Measurements from ENCODE around the gene GPR137. TPM values are rescaled to one million over a fixed set of nuclear protein-coding genes. Genes with fewer than 3 reads are reported as not detected.
"Not testable (repeated sequence)": the region's sequence is repeated elsewhere in the genome, so short reads cannot be mapped to it uniquely, and the experiment has no call there.

The GPR137 gene
- total RNA-seq, 2 experiments from 2014 or later, result 23.6 to 27.2 TPM

DNA sequence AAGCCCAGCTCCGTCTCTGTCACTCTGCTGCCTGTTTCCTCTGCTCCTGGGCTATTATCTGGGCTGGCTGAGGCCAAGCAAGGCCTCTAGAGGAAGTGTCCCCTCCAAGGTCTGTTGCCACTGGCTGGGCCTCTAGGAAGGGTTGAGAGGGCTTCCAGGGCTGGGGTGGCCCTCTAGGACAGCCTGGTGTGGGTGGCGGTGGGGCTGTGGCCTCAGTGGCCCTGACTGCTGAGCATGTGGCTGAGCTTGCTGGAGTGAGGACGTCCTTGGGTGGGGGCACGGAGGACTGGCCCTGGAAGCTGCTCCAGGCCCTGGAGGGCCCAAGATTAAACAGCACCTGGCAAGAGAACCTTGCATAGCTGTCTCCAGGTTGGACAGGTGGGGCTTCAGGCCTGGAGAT lies 38.3 kb downstream of the GPR137 start:
- intact Hi-C loops (cut with DNase I, micrococcal nuclease); H3K27me3 Mint-ChIP-seq; H3K27ac Mint-ChIP-seq; DNase-seq; ATAC-seq; H3K9me3 Mint-ChIP-seq (ENCODE audit: low read depth); POLR2A ChIA-PET; H3K4me3 Mint-ChIP-seq: not testable (repeated sequence)
- H3K36me3 Mint-ChIP-seq (ENCODE audit: low read depth), result peaks cover 13% of the 10 kb centered on the region
- CTCF ChIA-PET, result interaction anchor here (2.7 kb wide), 1 partner anchor 22 kb away, joined by 9 read pairs; no protein-coding TSS in a partner anchor
- peaks cover 12% of the 10 kb centered on the region for H3K4me1 Mint-ChIP-seq

DNA sequence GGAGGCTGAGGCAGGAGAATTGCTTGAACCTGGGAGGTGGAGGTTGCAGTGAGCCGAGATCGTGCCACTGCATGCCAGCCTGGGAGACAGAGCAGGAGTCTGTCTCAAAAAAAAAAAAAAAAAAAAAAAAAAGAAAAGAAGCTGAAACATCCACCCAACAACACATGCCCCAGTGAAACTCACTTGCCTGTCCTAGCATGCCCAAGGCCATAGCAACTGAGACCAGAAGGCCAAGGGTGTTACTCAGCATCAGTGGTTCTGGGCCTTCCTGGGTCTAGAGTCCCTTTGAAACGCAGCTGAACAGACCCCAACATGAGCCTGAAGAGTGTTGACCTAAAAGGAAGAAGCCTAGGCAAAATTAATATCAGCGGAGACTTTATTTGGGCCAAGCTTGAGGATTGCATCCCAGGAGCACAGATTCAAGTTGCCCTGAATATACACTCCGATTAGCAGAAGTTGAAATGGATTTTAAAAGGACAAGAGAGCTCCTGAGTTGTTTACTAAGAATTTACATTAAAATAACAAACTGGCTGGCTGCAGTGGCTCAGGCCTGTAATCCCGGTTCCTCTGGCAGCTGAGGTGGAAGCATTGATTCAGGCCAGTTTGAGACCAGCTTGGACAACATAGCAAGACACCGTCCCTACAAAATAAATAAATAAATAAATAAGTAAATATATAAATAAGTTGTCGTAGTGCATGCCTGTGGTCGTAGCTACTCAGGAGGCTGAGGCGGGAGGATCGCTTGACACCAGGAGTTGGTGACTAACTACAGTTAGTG lies 39.2 kb downstream of the GPR137 start:
- H3K27me3 Mint-ChIP-seq, result no peaks in the 10 kb centered on the region

DNA sequence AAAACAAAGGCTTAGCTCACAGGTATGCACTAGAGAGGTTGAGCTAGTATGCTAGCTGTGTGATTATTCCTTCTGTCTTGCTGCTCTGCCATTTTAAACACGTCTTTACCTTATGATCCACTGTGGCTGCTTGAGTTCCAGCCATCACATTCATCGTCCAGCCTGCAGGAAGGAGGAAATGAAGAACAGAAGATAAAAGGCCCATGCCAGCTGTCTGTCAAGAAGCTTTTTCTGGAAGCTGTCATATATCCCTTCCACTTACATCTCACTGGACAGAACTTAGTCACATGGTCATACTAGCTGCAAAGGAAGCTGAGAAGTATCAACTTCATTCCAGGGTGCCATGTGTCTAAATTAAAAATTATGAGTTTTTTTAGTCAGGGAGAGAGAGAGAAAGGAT lies 41.7 kb downstream of the GPR137 start:
- Mint-ChIP-seq H3K4me3 (no peak overlapping the region), H3K27me3 (no peaks in the 10 kb centered on the region), H3K4me1 (peaks cover 9% of the 10 kb centered on the region), H3K36me3 (ENCODE audit: low read depth) (no peaks in the 10 kb centered on the region), H3K27ac (no peak overlapping the region), H3K9me3 (ENCODE audit: low read depth) (no peaks in the 10 kb centered on the region)
- DNase-seq (no peak), ATAC-seq (no peak)
- POLR2A ChIA-PET, result no interaction called here
- intact Hi-C loops (cut with DNase I, micrococcal nuclease), result no loop called here
- CTCF ChIA-PET, result interaction anchor here (0.9 kb wide), 1 partner anchor 683 kb away, joined by 4 read pairs; no protein-coding TSS in a partner anchor

More for the DNA sequence above, 39.2 kb downstream of the GPR137 start:
- CTCF ChIA-PET, result interaction anchor here (0.9 to 2.7 kb wide), 2 partner anchors 23 to 53 kb away, joined by 5 to 9 read pairs; no protein-coding TSS in a partner anchor
- DNase-seq (no peak), ATAC-seq (no peak)
- intact Hi-C loops (cut with DNase I, micrococcal nuclease), result no loop called here
- Mint-ChIP-seq H3K27ac (no peak overlapping the region), H3K9me3 (ENCODE audit: low read depth) (no peaks in the 10 kb centered on the region), H3K4me1 (peaks cover 6% of the 10 kb centered on the region), H3K36me3 (ENCODE audit: low read depth) (peaks cover 13% of the 10 kb centered on the region), H3K4me3 (no peak overlapping the region)
- POLR2A ChIA-PET, result no interaction called here

DNA sequence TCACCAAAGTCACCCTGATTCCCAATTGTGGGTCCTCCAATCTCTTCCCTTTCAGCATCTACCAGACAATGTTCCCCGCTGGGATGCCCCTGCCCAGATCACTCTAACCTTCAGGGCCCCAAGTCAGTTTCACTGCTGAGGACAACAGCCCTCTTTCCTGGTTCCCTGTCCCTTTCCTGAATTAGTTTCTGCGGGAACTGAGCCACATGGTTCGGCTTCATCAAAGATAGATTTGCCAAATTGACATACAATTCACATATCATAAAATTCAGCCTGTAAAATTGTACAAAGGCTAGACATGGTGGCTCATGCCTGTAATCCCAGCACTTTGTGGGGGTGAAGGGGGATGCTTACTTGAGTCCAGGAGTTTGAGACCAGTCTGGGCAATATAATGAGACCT lies 42.3 kb downstream of the GPR137 start:
- no peaks in the 10 kb centered on the region for H3K36me3 Mint-ChIP-seq (ENCODE audit: low read depth)
- ATAC-seq (no peak), DNase-seq (no peak)
- POLR2A ChIA-PET, result no interaction called here
- no peak overlapping the region for H3K4me3 Mint-ChIP-seq
- H3K4me1 Mint-ChIP-seq, result peaks cover 9% of the 10 kb centered on the region
- CTCF ChIA-PET, result no interaction called here
- H3K27ac Mint-ChIP-seq, result no peak overlapping the region
- H3K27me3 Mint-ChIP-seq, result no peaks in the 10 kb centered on the region
- no peaks in the 10 kb centered on the region for H3K9me3 Mint-ChIP-seq (ENCODE audit: low read depth)
- intact Hi-C loops (cut with DNase I, micrococcal nuclease), result no loop called here

DNA sequence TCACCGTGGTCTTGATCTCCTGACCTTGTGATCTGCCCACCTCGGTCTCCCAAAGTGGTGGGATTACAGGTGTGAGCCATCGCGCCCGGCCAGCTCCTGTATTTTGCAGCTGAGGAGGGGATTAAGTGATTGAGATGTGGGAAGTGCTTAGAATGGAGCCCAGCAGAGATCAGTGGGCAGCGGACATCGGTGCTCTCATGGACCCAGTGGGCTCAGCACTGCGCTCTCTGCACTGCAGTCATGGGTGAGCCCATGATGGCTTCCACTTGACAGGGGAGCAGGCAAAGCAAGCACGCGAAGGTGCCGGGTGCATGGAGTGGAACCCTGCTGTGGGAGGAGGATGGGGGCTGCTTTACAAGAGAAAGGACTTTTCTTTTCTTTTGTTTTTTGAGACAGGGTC lies 45.2 kb downstream of the GPR137 start:
- Mint-ChIP-seq H3K4me1 (peaks cover 17% of the 10 kb centered on the region), H3K36me3 (ENCODE audit: low read depth) (peaks cover 8% of the 10 kb centered on the region), H3K27ac (no peak overlapping the region), H3K9me3 (ENCODE audit: low read depth) (no peaks in the 10 kb centered on the region), H3K4me3 (no peak overlapping the region), H3K27me3 (no peaks in the 10 kb centered on the region)
- CTCF ChIA-PET, result interaction anchor here (0.6 to 4.0 kb wide), 5 partner anchors 11 to 126 kb away, joined by 3 to 33 read pairs (median 4); partner anchors contain the start of genes PRDX5 and TRMT112
- intact Hi-C loops (cut with DNase I, micrococcal nuclease), result loop anchor here in 1 of 2 experiments (1.0 kb wide), 1 partner anchor 13 kb away; the partner anchor contains the start of gene PRDX5
- POLR2A ChIA-PET, result interaction anchor here (0.6 to 1.4 kb wide), 2 partner anchors 11 to 13 kb away, joined by 3 to 9 read pairs; partner anchors contain the start of genes PRDX5 and TRMT112
- DNase-seq (no peak), ATAC-seq (no peak)

DNA sequence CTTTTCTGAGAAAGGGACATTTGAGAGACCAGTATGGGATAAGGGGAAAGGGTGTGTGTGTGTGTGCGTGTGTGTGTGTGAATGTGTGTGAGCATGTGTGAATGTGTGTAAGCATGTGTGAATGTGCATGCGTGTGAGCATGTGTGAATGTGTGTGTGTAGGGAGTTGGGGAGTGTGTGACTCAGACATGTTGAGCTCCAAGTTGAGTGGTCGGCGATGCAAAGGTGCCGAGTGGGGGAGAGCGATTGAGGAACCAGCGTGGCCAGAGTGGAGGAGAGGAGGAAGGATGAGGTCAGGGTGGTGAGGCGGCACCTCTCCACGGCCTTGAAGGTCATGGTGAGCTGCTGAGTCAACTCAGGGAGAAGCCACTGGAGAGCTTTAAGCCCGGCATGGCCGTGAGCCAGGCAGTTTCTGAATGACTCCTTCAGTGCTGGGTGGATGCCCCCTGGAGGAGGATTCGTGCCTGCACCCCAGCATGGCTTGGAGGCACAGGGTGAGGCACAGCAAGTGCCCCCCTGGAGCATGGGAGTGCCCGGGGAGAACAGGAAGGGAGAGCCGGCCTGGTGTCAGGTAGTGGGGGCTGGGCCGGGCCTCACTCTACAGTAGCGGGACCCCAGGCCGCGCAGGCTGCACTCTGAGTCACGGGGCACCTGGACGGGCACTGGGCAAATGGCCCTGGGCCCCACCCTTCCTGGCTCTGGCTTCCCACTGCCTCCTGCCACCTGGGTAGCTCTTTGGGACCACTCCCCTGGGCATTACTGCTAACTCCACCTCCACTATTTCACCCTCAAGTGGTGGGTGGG lies 46.1 kb downstream of the GPR137 start:
- Mint-ChIP-seq H3K36me3 (ENCODE audit: low read depth) (peaks cover 8% of the 10 kb centered on the region), H3K4me1 (peaks cover 17% of the 10 kb centered on the region), H3K9me3 (ENCODE audit: low read depth) (no peaks in the 10 kb centered on the region), H3K4me3 (no peak overlapping the region), H3K27ac (peak overlapping the region; percentile 43), H3K27me3 (no peaks in the 10 kb centered on the region)
- DNase-seq, result peak; percentile 90
- CTCF ChIA-PET, result interaction anchor here (0.6 to 4.0 kb wide), 9 partner anchors 11 to 127 kb away, joined by 3 to 33 read pairs (median 4); partner anchors contain the start of genes ESRRA, PRDX5 and TRMT112
- intact Hi-C loops (cut with DNase I, micrococcal nuclease), result loop anchor here in 1 of 2 experiments (1.0 kb wide), 1 partner anchor 13 kb away; the partner anchor contains the start of gene PRDX5
- peak; percentile 85 for ATAC-seq
- POLR2A ChIA-PET, result interaction anchor here (0.6 to 1.4 kb wide), 4 partner anchors 10 to 125 kb away, joined by 3 to 9 read pairs (median 5); partner anchors contain the start of genes FERMT3, PRDX5 and TRMT112

DNA sequence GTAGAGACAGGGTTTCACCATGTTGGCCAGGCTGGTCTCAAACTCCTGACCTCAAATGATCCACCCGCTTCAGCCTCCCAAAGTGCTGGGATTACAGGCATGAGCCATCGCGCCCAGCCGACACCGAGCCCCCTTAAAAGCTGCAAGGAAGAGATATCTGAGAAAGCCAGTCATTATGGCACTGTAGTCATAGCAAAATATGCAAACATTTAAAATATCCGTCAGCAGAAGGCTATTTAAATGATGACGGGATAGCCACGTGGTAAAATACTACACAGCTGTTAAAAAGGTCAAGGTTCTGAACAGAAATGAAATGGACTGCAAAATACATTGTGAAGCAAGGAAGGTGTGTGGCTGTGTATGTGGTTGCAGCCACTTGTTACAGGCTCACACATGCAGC lies 47.9 kb downstream of the GPR137 start:
- Mint-ChIP-seq H3K27ac (no peak overlapping the region), H3K27me3 (no peaks in the 10 kb centered on the region), H3K4me1 (peaks cover 17% of the 10 kb centered on the region), H3K36me3 (ENCODE audit: low read depth) (peaks cover 14% of the 10 kb centered on the region), H3K4me3 (no peak overlapping the region), H3K9me3 (ENCODE audit: low read depth) (no peaks in the 10 kb centered on the region)
- ATAC-seq (no peak), DNase-seq (no peak)
- POLR2A ChIA-PET, result no interaction called here
- CTCF ChIA-PET, result interaction anchor here (4.0 kb wide), 1 partner anchor 16 kb away, joined by 33 read pairs; the partner anchor contains the start of genes PRDX5 and TRMT112
- intact Hi-C loops (cut with DNase I, micrococcal nuclease), result no loop called here

DNA sequence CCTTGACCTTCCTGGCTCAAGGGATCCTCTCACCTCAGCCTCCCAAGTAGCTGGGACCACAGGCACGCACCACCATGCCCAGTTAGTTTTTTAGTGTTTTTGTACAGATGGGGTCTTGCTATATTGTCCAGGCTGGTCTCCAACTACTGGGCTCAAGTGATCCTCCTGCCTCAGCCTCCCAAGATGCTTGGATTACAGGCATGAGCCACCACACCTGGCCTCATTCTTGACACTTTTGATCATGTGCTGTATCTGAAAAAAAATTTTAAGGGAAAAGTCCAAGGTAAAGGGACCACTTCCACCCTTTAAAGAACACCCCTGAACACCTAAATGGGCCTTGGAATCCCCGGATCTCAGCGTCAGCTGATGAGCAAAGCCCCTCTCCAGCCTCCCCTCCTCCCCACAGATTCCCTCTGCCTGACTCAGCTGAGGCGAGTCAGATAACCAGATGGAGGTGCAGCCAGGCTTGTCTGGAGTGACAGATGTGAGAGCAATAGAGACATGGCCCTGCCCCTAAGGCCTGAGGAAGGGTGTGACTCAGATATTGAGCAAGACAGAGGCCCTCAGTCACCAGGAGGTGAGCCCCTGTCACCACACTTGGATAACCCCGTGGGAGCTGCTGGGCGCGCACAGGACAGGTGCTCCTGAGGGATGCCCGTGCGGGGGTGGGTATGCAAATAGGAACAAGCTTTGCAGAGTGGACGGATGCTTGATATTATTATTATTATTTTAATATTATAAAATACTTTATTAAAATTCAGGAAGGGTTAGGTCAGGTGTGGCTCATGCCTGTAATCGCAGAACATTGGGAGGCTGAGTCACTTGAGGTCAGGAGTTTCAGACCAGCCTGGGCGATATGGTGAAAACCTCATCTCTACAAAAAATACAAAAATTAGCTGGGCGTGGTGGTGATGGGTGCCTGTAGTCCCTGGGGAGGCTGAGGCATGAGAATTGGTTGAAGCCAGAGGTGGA lies 49.4 kb downstream of the GPR137 start:
- no peak overlapping the region for H3K27ac Mint-ChIP-seq
- CTCF ChIA-PET, result interaction anchor here (0.9 kb wide), 1 partner anchor 12 kb away, joined by 3 read pairs; no protein-coding TSS in a partner anchor
- H3K36me3 Mint-ChIP-seq (ENCODE audit: low read depth), result peaks cover 14% of the 10 kb centered on the region
- H3K4me3 Mint-ChIP-seq, result no peak overlapping the region
- H3K4me1 Mint-ChIP-seq, result peaks cover 28% of the 10 kb centered on the region
- no peaks in the 10 kb centered on the region for H3K27me3 Mint-ChIP-seq
- DNase-seq (peak; percentile 76), ATAC-seq (peak; percentile 71)
- intact Hi-C loops (cut with DNase I, micrococcal nuclease), result loop anchor here in 1 of 2 experiments (1.0 kb wide), 1 partner anchor 17 kb away; the partner anchor contains the start of gene PRDX5
- POLR2A ChIA-PET, result no interaction called here
- no peaks in the 10 kb centered on the region for H3K9me3 Mint-ChIP-seq (ENCODE audit: low read depth)

DNA sequence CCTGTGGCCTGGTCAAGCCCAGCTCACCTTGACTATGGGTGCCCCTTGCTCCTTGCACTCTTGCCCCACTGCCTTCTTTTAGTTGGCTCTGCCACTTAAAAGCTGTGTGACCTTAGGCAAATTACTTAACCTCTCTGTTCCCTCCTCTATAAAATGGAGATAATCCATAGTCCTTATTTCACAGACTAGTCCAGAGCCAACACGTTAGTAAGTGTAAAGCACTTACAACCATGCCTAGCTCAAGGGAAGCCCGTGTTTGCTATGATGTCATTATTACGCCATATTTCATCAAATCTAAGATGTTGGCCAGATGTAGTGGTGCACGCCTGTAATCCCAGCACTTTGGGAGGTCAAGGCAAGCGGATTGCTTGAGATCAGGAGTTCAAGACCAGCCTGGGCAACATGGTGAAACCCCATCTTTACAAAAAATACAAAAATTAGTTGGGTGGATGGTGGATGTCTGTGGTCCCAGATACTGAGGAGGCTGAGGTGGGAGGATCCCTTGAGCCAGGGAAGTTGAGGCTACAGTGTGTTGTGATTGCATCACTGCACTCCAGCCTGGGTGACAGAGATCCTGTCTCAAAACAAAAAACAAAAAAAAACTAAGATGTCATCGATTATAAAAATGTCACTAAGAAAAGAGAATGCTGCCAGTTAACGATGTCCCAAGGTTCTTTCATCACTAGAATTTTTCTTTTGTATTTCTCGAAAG lies 52.0 kb downstream of the GPR137 start:
- H3K4me1 Mint-ChIP-seq, result peaks cover 36% of the 10 kb centered on the region
- no peak overlapping the region for H3K4me3 Mint-ChIP-seq
- POLR2A ChIA-PET, result interaction anchor here (1.1 kb wide), 1 partner anchor 20 kb away, joined by 3 read pairs; the partner anchor contains the start of gene PRDX5
- no peaks in the 10 kb centered on the region for H3K9me3 Mint-ChIP-seq (ENCODE audit: low read depth)
- CTCF ChIA-PET, result interaction anchor here (0.6 to 1.2 kb wide), 5 partner anchors 17 to 1746 kb away, joined by 3 to 4 read pairs (median 4); partner anchors contain the start of genes PRDX5 and TUT1
- peak overlapping the region; percentile 21 for H3K27ac Mint-ChIP-seq
- no peak for DNase-seq
- intact Hi-C loops (cut with DNase I, micrococcal nuclease), result no loop called here
- no peak for ATAC-seq
- peaks cover 24% of the 10 kb centered on the region for H3K36me3 Mint-ChIP-seq (ENCODE audit: low read depth)
- H3K27me3 Mint-ChIP-seq, result no peaks in the 10 kb centered on the region

DNA sequence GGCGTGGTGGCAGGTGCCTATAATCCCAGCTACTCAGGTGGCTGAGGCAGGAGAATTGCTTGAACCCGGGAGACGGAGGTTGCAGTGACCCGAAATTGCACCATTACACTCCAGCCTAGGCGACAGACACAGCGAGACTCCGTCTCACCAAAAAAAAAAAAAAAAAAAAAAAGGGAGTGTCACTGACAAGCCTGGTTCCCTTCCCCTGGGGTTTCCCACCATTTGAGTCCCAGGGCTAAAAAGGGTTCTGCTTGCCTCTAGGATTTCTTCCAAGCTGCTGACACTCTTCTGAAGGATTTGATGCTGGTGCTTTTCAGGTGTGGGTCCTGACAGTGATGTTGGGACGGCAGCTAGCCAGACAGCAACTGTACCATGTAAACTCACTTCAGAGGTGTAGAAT lies 53.1 kb downstream of the GPR137 start:
- POLR2A ChIA-PET, result no interaction called here
- no peak for ATAC-seq
- intact Hi-C loops (cut with DNase I, micrococcal nuclease), result no loop called here
- H3K36me3 Mint-ChIP-seq (ENCODE audit: low read depth), result peaks cover 23% of the 10 kb centered on the region
- peaks cover 36% of the 10 kb centered on the region for H3K4me1 Mint-ChIP-seq
- no peaks in the 10 kb centered on the region for H3K27me3 Mint-ChIP-seq
- H3K4me3 Mint-ChIP-seq, result peak overlapping the region; percentile 91
- CTCF ChIA-PET, result no interaction called here
- DNase-seq, result no peak
- H3K9me3 Mint-ChIP-seq (ENCODE audit: low read depth), result no peaks in the 10 kb centered on the region
- peak overlapping the region; percentile 94 for H3K27ac Mint-ChIP-seq

Measured in activated CD4-positive, alpha-beta T cell treated with anti-CD3 and anti-CD28 coated beads for 36 hours (primary cell).